ENCODE results near the gene AXIN2.
"Not testable (repeated sequence)": the region's sequence is repeated elsewhere in the genome, so short reads cannot be mapped to it uniquely, and the experiment has no call there.

AXIN2 gene

DNA sequence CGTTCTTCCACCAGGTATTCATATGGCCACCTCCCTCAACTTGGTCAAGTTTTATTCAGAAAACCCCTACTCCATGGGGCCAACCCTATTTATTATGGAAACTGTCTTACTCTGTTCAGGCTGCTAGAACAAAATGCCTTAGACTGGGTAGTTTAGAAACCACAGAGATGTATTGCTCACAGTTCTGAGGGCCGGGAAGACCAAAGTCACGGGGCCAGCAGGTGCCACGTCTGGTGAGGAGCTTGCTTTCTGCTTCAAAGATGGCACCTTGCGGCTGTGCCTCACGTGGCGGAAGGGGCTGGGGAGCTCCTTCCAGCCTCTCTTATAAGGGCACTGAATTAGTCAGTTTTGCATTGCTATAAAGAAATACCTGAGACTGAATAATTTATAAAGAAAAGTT, 74.3 kb downstream of the AXIN2 start:
- no peak for DNase-seq (ENCODE audit: low spot score)

DNA sequence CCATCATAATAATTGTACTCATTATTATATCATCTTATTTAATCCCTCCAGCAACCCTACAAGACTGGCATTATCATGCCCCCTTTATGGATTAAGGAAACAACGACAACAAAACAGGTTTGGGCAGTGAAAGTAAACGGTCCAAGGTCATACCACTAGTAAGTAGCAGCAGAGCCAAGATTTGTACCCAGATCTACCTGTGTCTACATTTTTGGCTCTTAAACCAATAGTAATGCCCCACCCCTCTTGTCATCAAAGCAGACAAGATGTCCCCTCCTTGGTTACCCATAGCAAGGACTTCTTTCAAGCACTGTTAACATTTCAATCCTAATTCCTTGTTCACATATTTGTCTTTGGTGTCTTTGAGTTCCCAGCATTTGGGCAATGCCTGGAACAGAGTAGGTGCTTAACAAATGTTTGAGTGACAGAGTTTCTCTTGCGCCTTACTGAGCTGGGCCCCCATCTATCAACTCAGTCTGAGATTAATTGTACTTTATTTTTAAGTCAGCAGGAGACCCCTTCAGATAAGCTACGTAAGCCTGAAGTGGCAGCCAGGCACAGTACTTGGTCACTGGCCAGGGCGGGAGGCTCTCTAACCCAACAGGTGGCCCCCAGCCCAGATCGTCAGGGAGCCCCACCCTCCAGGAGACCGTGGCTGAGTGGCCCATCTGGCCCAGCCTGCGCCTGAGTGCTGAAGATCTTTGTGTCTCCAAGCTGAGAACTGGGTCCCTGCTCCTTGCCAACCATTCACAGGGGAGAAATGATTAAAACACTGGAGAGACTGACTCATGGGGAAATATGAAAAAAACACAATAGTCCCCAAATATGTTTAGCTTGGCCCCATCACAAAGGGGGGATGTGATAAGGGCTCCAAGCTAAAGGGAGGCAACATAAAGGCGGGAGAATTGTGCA, 75.8 kb downstream of the AXIN2 start:
- DNase-seq (ENCODE audit: low spot score) = no peak

DNA sequence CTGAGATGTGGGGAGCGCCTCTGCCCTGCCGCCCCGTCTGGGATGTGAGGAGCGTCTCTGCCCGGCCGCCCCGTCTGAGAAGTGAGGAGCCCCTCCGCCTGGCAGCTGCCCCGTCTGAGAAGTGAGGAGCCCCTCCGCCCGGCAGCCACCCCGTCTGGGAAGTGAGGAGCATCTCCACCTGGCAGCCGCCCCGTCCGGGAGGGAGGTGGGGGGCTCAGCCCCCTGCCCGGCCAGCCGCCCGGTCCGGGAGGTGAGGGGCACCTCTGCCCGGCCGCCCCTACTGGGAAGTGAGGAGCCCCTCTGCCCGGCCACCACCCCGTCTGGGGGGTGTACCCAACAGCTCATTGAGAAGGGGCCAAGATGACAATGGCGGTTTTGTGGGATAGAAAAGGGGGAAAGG, 77.0 kb downstream of the AXIN2 start:
- not testable (repeated sequence) for DNase-seq (ENCODE audit: low spot score)

DNA sequence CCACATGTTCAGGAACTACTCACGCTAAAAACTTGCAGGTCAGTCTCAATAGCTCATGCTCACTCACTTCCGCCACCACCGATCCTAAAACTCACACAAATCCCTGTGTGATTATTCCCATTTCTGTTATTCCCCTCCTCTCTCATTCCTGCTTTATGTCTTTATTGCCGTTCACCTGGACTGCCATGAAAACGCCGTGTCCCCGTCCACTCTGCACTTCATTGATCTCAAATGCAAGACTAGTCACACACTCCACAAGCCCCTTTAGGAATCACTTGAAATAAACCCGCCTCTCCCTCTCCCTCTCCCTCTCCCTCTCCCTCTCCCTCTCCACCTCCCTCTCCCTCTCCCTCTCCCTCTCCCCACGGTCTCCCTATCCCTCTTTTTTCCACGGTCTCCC, 78.0 kb downstream of the AXIN2 start:
- DNase-seq (ENCODE audit: low spot score) = no peak

DNA sequence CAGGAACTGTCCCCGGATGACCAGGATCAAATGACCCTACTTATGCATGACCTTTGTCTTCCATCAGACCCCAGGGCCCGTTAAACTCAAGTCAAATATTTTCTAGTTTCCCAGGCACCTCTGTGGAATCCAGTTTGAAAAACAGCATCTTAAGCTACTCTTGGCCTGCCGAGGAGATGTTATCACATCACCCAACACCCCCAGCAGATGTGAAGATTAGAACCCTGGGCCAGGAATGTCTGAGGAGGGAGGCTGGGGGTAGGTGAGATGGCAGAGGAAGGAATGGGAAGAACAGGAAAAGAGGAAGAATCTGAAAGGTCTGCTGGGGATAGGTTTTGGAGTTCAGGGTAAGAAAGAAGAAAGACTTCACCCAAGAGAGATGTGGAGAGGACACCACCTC, 79.2 kb downstream of the AXIN2 start:
- DNase-seq (ENCODE audit: low spot score) = no peak

DNA sequence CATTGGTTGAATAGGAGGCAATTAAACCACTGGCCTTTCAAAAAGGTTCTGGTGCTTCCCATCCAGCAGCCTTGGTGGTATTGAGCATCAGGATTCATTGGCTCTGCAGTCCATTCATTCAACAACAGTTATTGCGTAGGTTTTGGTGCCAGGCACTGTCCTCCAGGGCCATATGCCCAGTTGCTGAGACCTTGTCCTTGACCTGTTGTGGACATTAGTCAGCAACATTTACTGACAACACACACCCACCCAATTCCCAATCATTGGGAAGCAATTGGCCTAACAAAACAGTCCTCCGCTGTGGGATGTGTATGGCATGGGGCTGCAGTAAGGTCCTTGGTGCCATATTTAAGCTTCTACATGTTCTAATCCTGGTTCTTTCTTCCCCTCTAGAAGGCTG, 82.2 kb downstream of the AXIN2 start:
- no peak for DNase-seq (ENCODE audit: low spot score)

All from cerebellar cortex (tissue), 1 donor.